ENCODE measurements around the gene NXN.

DNA sequence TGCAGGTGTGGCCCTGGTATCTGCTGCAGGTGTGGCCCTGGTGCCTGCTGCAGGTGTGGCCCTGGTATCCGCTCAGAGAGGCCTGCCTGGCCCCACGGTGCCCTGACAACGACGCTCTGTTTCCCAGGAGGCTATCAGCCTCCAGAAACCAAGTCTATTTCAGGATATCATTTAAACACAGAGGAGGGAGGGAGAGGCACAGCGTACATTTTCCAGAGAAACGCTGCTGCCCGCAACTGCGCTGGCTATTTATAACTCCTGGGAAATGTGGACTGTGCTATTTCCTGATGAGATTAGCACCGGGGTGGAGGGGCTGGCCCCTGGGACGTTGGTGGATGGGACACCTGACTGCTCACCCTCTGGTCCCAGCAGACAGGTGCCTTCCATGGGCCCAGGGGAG, 39.9 kb upstream of the NXN start:
- TF ChIP-seq YY1 (IDR thresholded peaks at IDR 0.05; ENCODE audit: insufficient read depth, insufficient read length), result no peak
- TF ChIP-seq ZNF274 (IDR thresholded peaks at IDR 0.05; ENCODE audit: low read depth, low read length), result no peak
- TF ChIP-seq SUZ12 (IDR thresholded peaks at IDR 0.05; ENCODE audit: extremely low read depth, insufficient read depth, insufficient read length), result no peak

All from NT2/D1 (cell line).